ENCODE data around the gene PET117.

DNA sequence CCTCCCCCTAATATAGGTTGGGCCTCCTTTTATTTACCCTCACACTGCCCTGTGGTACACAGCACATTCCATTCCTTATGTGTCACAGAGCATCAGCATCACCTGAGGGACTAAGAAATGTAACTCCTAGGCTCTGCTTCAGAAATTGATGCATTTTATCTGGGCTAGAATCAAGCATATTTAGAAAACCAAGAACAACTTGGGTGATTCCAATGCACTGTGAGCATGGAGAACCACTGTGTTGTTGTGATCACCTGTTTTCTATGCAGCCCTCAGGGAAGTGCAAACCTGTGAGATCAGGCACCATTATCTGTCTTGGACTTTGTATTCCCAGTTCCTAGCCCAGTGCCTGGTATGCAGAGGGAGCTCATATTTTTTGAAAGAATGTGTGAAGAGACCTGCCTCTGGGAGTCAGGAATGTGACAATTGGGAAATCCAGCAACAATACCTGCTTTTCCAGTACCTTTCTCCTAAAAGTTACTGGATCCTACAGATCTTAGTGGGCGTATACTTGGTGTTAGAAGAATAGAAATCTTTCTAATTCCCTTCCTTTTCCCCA, 7.0 kb downstream of the PET117 start:
- TF ChIP-seq POLR2A (IDR thresholded peaks at IDR 0.05): no peak
- TF ChIP-seq, protein P1, sequence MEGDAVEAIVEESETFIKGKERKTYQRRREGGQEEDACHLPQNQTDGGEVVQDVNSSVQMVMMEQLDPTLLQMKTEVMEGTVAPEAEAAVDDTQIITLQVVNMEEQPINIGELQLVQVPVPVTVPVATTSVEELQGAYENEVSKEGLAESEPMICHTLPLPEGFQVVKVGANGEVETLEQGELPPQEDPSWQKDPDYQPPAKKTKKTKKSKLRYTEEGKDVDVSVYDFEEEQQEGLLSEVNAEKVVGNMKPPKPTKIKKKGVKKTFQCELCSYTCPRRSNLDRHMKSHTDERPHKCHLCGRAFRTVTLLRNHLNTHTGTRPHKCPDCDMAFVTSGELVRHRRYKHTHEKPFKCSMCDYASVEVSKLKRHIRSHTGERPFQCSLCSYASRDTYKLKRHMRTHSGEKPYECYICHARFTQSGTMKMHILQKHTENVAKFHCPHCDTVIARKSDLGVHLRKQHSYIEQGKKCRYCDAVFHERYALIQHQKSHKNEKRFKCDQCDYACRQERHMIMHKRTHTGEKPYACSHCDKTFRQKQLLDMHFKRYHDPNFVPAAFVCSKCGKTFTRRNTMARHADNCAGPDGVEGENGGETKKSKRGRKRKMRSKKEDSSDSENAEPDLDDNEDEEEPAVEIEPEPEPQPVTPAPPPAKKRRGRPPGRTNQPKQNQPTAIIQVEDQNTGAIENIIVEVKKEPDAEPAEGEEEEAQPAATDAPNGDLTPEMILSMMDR (IDR thresholded peaks at IDR 0.05): no peak
